RWPE2 (cell line): ENCODE measurements around the gene USH2A.

ENCODE experiments used
- ATAC-seq: fragments of 200-7000 bp; cut with Tn5 transposase; 3 replicates; pipeline ENCODE4 v1.9.1; 2021; ENCODE audit warnings: low read depth
- DNase-seq: peaks from one replicate; pipeline ENCODE4 v3.0.0-alpha.2; 2020; ENCODE audit warnings: low spot score
- H3K27ac ChIP-seq: fragments of 450-650 bp; 2 replicates; pipeline ENCODE4 v1.5.1; 2017; ENCODE audit warnings: mild to moderate bottlenecking; ENCODE audit not compliant: poor library complexity, severe bottlenecking
- H3K27me3 ChIP-seq: fragments of 250-450 bp; sonication (Bioruptor Pico); 2 replicates; pipeline ENCODE4 v1.5.1; 2021; ENCODE audit warnings: mild to moderate bottlenecking, moderate library complexity; ENCODE audit not compliant: insufficient read depth, poor library complexity, severe bottlenecking
- H3K36me3 ChIP-seq: fragments of 250-450 bp; sonication (Bioruptor Pico); 2 replicates; pipeline ENCODE4 v1.5.1; 2020; ENCODE audit warnings: low read depth, mild to moderate bottlenecking, moderate library complexity
- H3K4me1 ChIP-seq: fragments of 250-450 bp; sonication (Bioruptor Pico); 2 replicates; pipeline ENCODE4 v1.5.1; 2021; ENCODE audit warnings: mild to moderate bottlenecking, moderate library complexity; ENCODE audit not compliant: insufficient read depth, poor library complexity, severe bottlenecking
- H3K4me3 ChIP-seq: fragments of 250-450 bp; sonication (Bioruptor Pico); 2 replicates; pipeline ENCODE4 v1.5.1; 2021; ENCODE audit warnings: mild to moderate bottlenecking, moderate library complexity; ENCODE audit not compliant: severe bottlenecking
- H3K9me3 ChIP-seq: fragments of 250-450 bp; sonication (Bioruptor Pico); 2 replicates; pipeline ENCODE4 v1.5.1; 2021; ENCODE audit warnings: mild to moderate bottlenecking, moderate library complexity; ENCODE audit not compliant: severe bottlenecking
- CTCF ChIP-seq: fragments of 450-650 bp; IDR thresholded peaks from one replicate; pipeline ENCODE4 v1.5.1; 2017; ENCODE audit warnings: mild to moderate bottlenecking, moderate library complexity; ENCODE audit not compliant: poor library complexity, severe bottlenecking

The USH2A gene

GRCh38 chr1:216453777-216454176, 30.5 kb upstream of the USH2A start:
- DNase-seq (no peak), ATAC-seq (no peak)
- Histone ChIP-seq H3K27me3 (no peaks in the 10 kb centered on the region), H3K9me3 (no peaks in the 10 kb centered on the region), H3K4me1 (peaks cover 6% of the 10 kb centered on the region), H3K36me3 (no peaks in the 10 kb centered on the region), H3K27ac (no peak overlapping the region), H3K4me3 (no peak overlapping the region)
- no peak for TF ChIP-seq CTCF

- Histone ChIP-seq H3K4me1 (no peaks in the 10 kb centered on the region), H3K27me3 (no peaks in the 10 kb centered on the region), H3K4me3 (no peak overlapping the region), H3K36me3 (no peaks in the 10 kb centered on the region), H3K9me3 (no peaks in the 10 kb centered on the region), H3K27ac (no peak overlapping the region)
- no peak for TF ChIP-seq CTCF
- DNase-seq, result no peak
- ATAC-seq, result no peak
Observed at GRCh38 chr1:216450227-216450626, 27.0 kb upstream of the USH2A start.

GRCh38 chr1:216448011-216448510, 24.8 kb upstream of the USH2A start:
- no peaks in the 10 kb centered on the region for H3K9me3 ChIP-seq
- DNase-seq (no peak), ATAC-seq (peak; percentile 68)
- no peaks in the 10 kb centered on the region for H3K36me3 ChIP-seq
- no peaks in the 10 kb centered on the region for H3K27me3 ChIP-seq
- no peak overlapping the region for H3K4me3 ChIP-seq
- H3K27ac ChIP-seq, result no peak overlapping the region
- no peak for TF ChIP-seq CTCF
- H3K4me1 ChIP-seq, result no peaks in the 10 kb centered on the region

GRCh38 chr1:216437603-216438002, 14.4 kb upstream of the USH2A start:
- Histone ChIP-seq H3K4me3 (no peak overlapping the region), H3K27ac (no peak overlapping the region), H3K27me3 (no peaks in the 10 kb centered on the region), H3K4me1 (no peaks in the 10 kb centered on the region), H3K9me3 (no peaks in the 10 kb centered on the region), H3K36me3 (no peaks in the 10 kb centered on the region)
- DNase-seq (no peak), ATAC-seq (no peak)
- TF ChIP-seq CTCF, result no peak

- Histone ChIP-seq H3K27me3 (no peaks in the 10 kb centered on the region), H3K9me3 (no peaks in the 10 kb centered on the region), H3K36me3 (no peaks in the 10 kb centered on the region), H3K4me3 (no peak overlapping the region), H3K27ac (no peak overlapping the region), H3K4me1 (no peaks in the 10 kb centered on the region)
- TF ChIP-seq CTCF, result no peak
- no peak for ATAC-seq
- DNase-seq, result no peak
Observed at GRCh38 chr1:216434232-216434631, 11.0 kb upstream of the USH2A start.
